HG03520 (cell line): ENCODE results near the gene KCND1.

ENCODE experiments used
- ATAC-seq: cut with Tn5 transposase; IDR thresholded peaks from one replicate; pipeline ENCODE4 v1.9.1; 2021; ENCODE audit warnings: mild to moderate bottlenecking, moderate library complexity; ENCODE audit not compliant: unreplicated experiment

Gene KCND1

GRCh38 chrX:48975041-48975440 lies 3.4 kb upstream of the KCND1 start:
- no peak for ATAC-seq

- no peak for ATAC-seq
These were observed 2.9 kb upstream of the KCND1 start for GRCh38 chrX:48974574-48974973.

GRCh38 chrX:48974033-48974432 lies 2.4 kb upstream of the KCND1 start:
- ATAC-seq = no peak

- ATAC-seq = no peak
These were observed 848 bp upstream of the KCND1 start for GRCh38 chrX:48972220-48973164.

GRCh38 chrX:48969471-48969870 lies 2.2 kb downstream of the KCND1 start:
- ATAC-seq = no peak

- ATAC-seq = no peak
These were observed 3.3 kb downstream of the KCND1 start for GRCh38 chrX:48968377-48968776.

- ATAC-seq = no peak
These were observed 4.7 kb downstream of the KCND1 start for GRCh38 chrX:48966796-48967579.

- no peak for ATAC-seq
These were observed 5.7 kb downstream of the KCND1 start for GRCh38 chrX:48965959-48966358.

GRCh38 chrX:48961585-48962091 lies 10.0 kb downstream of the KCND1 start:
- ATAC-seq = no peak

GRCh38 chrX:48960291-48960690 lies 11.4 kb downstream of the KCND1 start:
- no peak for ATAC-seq

- ATAC-seq = no peak
These were observed 13.0 kb downstream of the KCND1 start for GRCh38 chrX:48958635-48959094.

- peak; percentile 79 for ATAC-seq
These were observed 13.6 kb downstream of the KCND1 start for GRCh38 chrX:48957827-48958634.

- peak; percentile 22 for ATAC-seq
These were observed 14.2 kb downstream of the KCND1 start, which contains the start of gene OTUD5 for GRCh38 chrX:48957477-48957826. Gene OTUD5 (minus strand): TSS chrX:48957607. CDS start chrX:48957570, 37 bp downstream.

GRCh38 chrX:48956728-48957414 lies 14.8 kb downstream of the KCND1 start:
- peak; percentile 4 for ATAC-seq

- ATAC-seq = no peak
These were observed 23.1 kb downstream of the KCND1 start for GRCh38 chrX:48948589-48948988.

- no peak for ATAC-seq
These were observed 25.9 kb downstream of the KCND1 start for GRCh38 chrX:48945517-48946348.

GRCh38 chrX:48942895-48943294 lies 28.7 kb downstream of the KCND1 start:
- no peak for ATAC-seq

- no peak for ATAC-seq
These were observed 31.2 kb downstream of the KCND1 start for GRCh38 chrX:48940404-48940955.
